ENCODE measurements around the gene ADD2. TPM values are rescaled to one million over a fixed set of nuclear protein-coding genes. Genes with fewer than 3 reads are reported as not detected.

Gene ADD2
- total RNA-seq, 1 donor from 2014 or later, result 10.2 TPM

- DNase-seq (ENCODE audit: low spot score in 2 of 2), result peak in 1 of 2 donors; percentile 19
- TF ChIP-seq CTCF (IDR thresholded peaks at IDR 0.05), result no peak
Measured at GRCh38 chr2:70685771-70686171, 82.2 kb downstream of the ADD2 start.

GRCh38 chr2:70684846-70685622, 83.0 kb downstream of the ADD2 start:
- DNase-seq (ENCODE audit: low spot score in 2 of 2), result peak in 1 of 2 donors; percentile 3
- no peak for TF ChIP-seq CTCF (IDR thresholded peaks at IDR 0.05)
- intact Hi-C loops (cut with DNase I), result no loop called here
- no peak overlapping the region for H3K27ac ChIP-seq
- H3K27me3 ChIP-seq, result no peaks in the 10 kb centered on the region
- H3K4me1 ChIP-seq, result no peaks in the 10 kb centered on the region
- no peak overlapping the region for H3K4me3 ChIP-seq
- H3K9me3 ChIP-seq, result no peaks in the 10 kb centered on the region
- H3K36me3 ChIP-seq, result no peaks in the 10 kb centered on the region

More at GRCh38 chr2:70685771-70686171, 82.2 kb downstream of the ADD2 start:
- H3K36me3 ChIP-seq, result no peaks in the 10 kb centered on the region
- no peak overlapping the region for H3K27ac ChIP-seq
- H3K4me1 ChIP-seq, result no peaks in the 10 kb centered on the region
- H3K4me3 ChIP-seq, result no peak overlapping the region
- H3K9me3 ChIP-seq, result no peaks in the 10 kb centered on the region
- H3K27me3 ChIP-seq, result no peaks in the 10 kb centered on the region
- intact Hi-C loops (cut with DNase I), result no loop called here

- H3K36me3 ChIP-seq, result no peaks in the 10 kb centered on the region
- intact Hi-C loops (cut with DNase I), result no loop called here
Measured at GRCh38 chr2:70683455-70683854, 84.5 kb downstream of the ADD2 start.

GRCh38 chr2:70680735-70681134, 87.3 kb downstream of the ADD2 start:
- intact Hi-C loops (cut with DNase I), result no loop called here
- Histone ChIP-seq H3K9me3 (no peaks in the 10 kb centered on the region), H3K27me3 (no peaks in the 10 kb centered on the region), H3K4me3 (no peak overlapping the region), H3K36me3 (no peaks in the 10 kb centered on the region), H3K4me1 (no peaks in the 10 kb centered on the region), H3K27ac (no peak overlapping the region)
- DNase-seq (ENCODE audit: low spot score in 2 of 2), result no peak
- TF ChIP-seq CTCF (IDR thresholded peaks at IDR 0.05), result no peak

More at GRCh38 chr2:70683455-70683854, 84.5 kb downstream of the ADD2 start:
- no peak for TF ChIP-seq CTCF (IDR thresholded peaks at IDR 0.05)
- H3K27ac ChIP-seq, result no peak overlapping the region
- no peak overlapping the region for H3K4me3 ChIP-seq
- peak in 1 of 2 donors; percentile 48 for DNase-seq (ENCODE audit: low spot score in 2 of 2)
- H3K4me1 ChIP-seq, result no peaks in the 10 kb centered on the region
- no peaks in the 10 kb centered on the region for H3K27me3 ChIP-seq
- no peaks in the 10 kb centered on the region for H3K9me3 ChIP-seq

- Histone ChIP-seq H3K4me1 (no peaks in the 10 kb centered on the region), H3K36me3 (no peaks in the 10 kb centered on the region), H3K9me3 (no peaks in the 10 kb centered on the region), H3K4me3 (no peak overlapping the region), H3K27me3 (no peaks in the 10 kb centered on the region), H3K27ac (no peak overlapping the region)
- intact Hi-C loops (cut with DNase I), result no loop called here
- TF ChIP-seq CTCF (IDR thresholded peaks at IDR 0.05), result no peak
- DNase-seq (ENCODE audit: low spot score in 2 of 2), result peak in 1 of 2 donors; percentile 31
Measured at GRCh38 chr2:70679259-70679658, 88.7 kb downstream of the ADD2 start.
